ENCODE data around the gene UNC45A.

DNA sequence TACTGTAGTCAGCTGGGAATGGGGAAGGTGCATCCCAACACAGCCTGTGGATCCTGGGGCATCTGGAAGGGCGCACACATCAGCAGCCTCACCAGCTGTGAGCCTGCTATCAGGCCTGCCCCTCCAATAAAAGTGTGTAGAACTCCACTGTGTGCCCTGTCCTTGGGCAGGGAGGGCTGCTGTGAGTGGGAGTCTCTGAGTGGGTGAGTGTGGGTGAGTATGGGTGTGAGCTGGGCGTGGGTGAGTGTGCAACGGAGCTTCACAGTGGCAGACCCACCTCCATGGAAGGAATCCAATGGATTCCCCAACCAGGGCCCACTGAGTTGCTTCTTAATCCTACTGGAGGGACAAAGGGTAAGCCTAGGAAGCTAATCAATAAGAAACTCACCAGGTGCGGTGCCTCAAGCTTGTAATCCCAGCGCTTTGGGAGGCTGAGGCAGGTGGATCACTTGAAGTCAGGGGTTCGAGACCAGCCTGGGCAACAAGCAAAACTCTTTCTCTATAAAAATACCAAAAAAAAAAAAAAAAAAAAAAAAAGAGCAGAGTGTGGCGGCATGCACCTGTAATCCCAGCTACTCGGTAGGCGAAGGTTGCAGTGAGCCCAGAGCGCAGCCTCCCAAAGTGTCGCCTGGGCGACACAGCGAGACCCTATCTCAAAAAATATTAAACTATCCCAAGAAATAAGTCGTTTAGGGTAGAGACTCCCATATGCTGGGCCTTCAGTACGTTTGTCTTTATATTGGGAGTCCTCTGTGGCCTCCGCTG lies 19.0 kb downstream of the UNC45A start:
- TF ChIP-seq CTCF (IDR thresholded peaks at IDR 0.05; ENCODE audit: insufficient read depth, low read depth, low read length) (no peak), EZH2 (IDR thresholded peaks at IDR 0.05; ENCODE audit: insufficient read depth, low read length) (no peak)

All from astrocyte (in vitro differentiated cells and primary cell).